MCF 10A (cell line): ENCODE measurements around the gene GADL1. TPM values are rescaled to one million over a fixed set of nuclear protein-coding genes. Genes with fewer than 3 reads are reported as not detected.

Experiments
- BruUV-seq: library from RNA; stranded (reverse); fragments of 400-500 nt; replicated peaks from 2 replicates; lab custom pipeline; 2021; lab: Mats Ljungman, UMichigan
- CTCF ChIA-PET: fragments of 300-600 bp; sonication (Branson Sonifier 250); formaldehyde crosslinking; extraction: SDS; loops from one replicate; lab custom pipeline; 2021; ENCODE audit warnings: antibody characterized with exemption, inconsistent platforms; lab: Yijun Ruan, JAX
- POLR2A ChIA-PET: fragments of 300-600, 350-650 bp; sonication (Branson Sonifier 250); formaldehyde crosslinking; extraction: SDS; loops from one replicate; lab custom pipeline; 2020; ENCODE audit warnings: antibody characterized with exemption, inconsistent platforms; lab: Yijun Ruan, JAX
- DNase-seq: peaks from one replicate; pipeline ENCODE4 v3.0.0-alpha.2; 2018; ENCODE audit not compliant: unreplicated experiment
- H3K27ac Mint-ChIP-seq: one replicate; pipeline ENCODE4 v1.8.0; 2022; ENCODE audit warnings: mild to moderate bottlenecking, low read depth, mixed read lengths; ENCODE audit not compliant: unreplicated experiment
- H3K27me3 Mint-ChIP-seq: one replicate; pipeline ENCODE4 v1.8.0; 2022; ENCODE audit warnings: mixed read lengths; ENCODE audit not compliant: insufficient read depth, unreplicated experiment
- H3K36me3 Mint-ChIP-seq: one replicate; pipeline ENCODE4 v1.8.0; 2022; ENCODE audit warnings: mild to moderate bottlenecking, moderate library complexity, mixed read lengths; ENCODE audit not compliant: insufficient read depth, unreplicated experiment
- H3K4me1 Mint-ChIP-seq: one replicate; pipeline ENCODE4 v1.8.0; 2022; ENCODE audit warnings: mixed read lengths; ENCODE audit not compliant: insufficient read depth, unreplicated experiment
- H3K4me3 Mint-ChIP-seq: one replicate; pipeline ENCODE4 v1.8.0; 2022; ENCODE audit warnings: mild to moderate bottlenecking, moderate library complexity, mixed read lengths; ENCODE audit not compliant: unreplicated experiment
- H3K9me3 Mint-ChIP-seq: one replicate; pipeline ENCODE4 v1.8.0; 2022; ENCODE audit warnings: mixed read lengths; ENCODE audit not compliant: unreplicated experiment
- intact Hi-C: fragments of 100-400 bp; cut with micrococcal nuclease; formaldehyde crosslinking; loops from 2 replicates; pipeline ENCODE4 v1.14.1; 2022
- total RNA-seq: library from RNA; stranded (reverse); gene quantifications from 2 replicates; pipeline ENCODE4 v1.2.3, GENCODE V29; 2022
- TF ChIP-seq, protein P1 (sequence below): fragments of 200-600 bp; IDR thresholded peaks from one replicate; pipeline ENCODE4 v1.8.0; 2022; ENCODE audit warnings: antibody characterized with exemption, mild to moderate bottlenecking; ENCODE audit not compliant: unreplicated experiment

The GADL1 gene
- total RNA-seq, 1 experiment from 2014 or later: not detected

GRCh38 chr3:30724863-30725262 is 169.6 kb downstream of the GADL1 start:
- Mint-ChIP-seq H3K36me3 (no peaks in the 10 kb centered on the region), H3K27ac (no peak overlapping the region), H3K9me3 (peaks cover 9% of the 10 kb centered on the region), H3K27me3 (no peaks in the 10 kb centered on the region), H3K4me3 (no peak overlapping the region), H3K4me1 (peaks cover 15% of the 10 kb centered on the region)
- TF ChIP-seq, protein P1, sequence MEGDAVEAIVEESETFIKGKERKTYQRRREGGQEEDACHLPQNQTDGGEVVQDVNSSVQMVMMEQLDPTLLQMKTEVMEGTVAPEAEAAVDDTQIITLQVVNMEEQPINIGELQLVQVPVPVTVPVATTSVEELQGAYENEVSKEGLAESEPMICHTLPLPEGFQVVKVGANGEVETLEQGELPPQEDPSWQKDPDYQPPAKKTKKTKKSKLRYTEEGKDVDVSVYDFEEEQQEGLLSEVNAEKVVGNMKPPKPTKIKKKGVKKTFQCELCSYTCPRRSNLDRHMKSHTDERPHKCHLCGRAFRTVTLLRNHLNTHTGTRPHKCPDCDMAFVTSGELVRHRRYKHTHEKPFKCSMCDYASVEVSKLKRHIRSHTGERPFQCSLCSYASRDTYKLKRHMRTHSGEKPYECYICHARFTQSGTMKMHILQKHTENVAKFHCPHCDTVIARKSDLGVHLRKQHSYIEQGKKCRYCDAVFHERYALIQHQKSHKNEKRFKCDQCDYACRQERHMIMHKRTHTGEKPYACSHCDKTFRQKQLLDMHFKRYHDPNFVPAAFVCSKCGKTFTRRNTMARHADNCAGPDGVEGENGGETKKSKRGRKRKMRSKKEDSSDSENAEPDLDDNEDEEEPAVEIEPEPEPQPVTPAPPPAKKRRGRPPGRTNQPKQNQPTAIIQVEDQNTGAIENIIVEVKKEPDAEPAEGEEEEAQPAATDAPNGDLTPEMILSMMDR: no peak
- no TSS peak for BruUV-seq
- POLR2A ChIA-PET: no interaction called here
- DNase-seq: no peak
- CTCF ChIA-PET: interaction anchor here (0.8 to 1.2 kb wide), 2 partner anchors 527 to 682 kb away, joined by 3 read pairs; no protein-coding TSS in a partner anchor
- intact Hi-C loops: no loop called here

DNA sequence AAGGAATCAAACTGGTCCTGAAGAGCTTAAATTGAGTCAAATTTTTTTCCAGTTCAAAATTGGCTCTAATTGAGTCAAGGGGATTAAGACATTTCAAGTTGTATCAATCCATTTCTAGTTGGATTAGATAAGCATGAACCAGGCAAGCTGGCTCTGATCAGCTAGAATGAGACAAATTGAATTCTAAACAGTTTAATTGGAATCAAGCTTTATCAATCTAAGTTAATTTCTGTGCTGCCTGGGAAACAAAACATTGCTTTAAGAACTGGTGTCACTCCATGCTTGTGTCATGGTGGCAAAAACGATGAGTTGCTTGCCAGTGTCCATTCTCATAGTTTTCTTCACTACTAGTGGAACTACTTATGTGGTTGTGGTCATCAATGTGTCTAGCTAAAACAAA is 171.2 kb downstream of the GADL1 start:
- ChIA-PET CTCF (interaction anchor here (0.9 kb wide), 1 partner anchor 30 kb away, joined by 4 read pairs; no protein-coding TSS in a partner anchor), POLR2A (interaction anchor here (0.6 to 1.6 kb wide), 4 partner anchors 9 to 726 kb away, joined by 3 to 7 read pairs (median 4); no protein-coding TSS in a partner anchor)
- H3K27ac Mint-ChIP-seq: no peak overlapping the region

DNA sequence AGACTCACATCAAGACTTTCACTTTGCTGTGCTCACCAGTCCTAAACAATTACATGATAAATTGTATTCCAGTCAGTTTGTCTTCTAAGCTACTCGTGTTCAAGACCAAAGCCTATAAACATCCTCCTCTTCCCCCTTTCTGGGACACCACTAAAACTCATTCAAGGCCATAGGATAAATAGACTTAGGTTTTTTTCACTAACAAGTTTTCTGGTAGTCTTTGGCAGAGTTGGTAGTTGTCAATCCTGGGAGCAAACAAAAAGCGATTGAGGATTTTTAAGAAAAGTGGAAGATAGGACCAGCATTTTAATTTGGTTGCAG is 173.2 kb downstream of the GADL1 start:
- Mint-ChIP-seq H3K4me3 (peak overlapping the region; percentile 3), H3K4me1 (peaks cover 15% of the 10 kb centered on the region), H3K9me3 (peaks cover 9% of the 10 kb centered on the region), H3K36me3 (no peaks in the 10 kb centered on the region), H3K27ac (peak overlapping the region; percentile 23), H3K27me3 (no peaks in the 10 kb centered on the region)
- TF ChIP-seq, protein P1: no peak
- BruUV-seq: no TSS peak
- no peak for DNase-seq
- intact Hi-C loops: no loop called here
- POLR2A ChIA-PET: interaction anchor here (1.3 kb wide), 1 partner anchor 49 kb away, joined by 4 read pairs; no protein-coding TSS in a partner anchor
- CTCF ChIA-PET: interaction anchor here (0.7 kb wide), 1 partner anchor 547 kb away, joined by 4 read pairs; no protein-coding TSS in a partner anchor

More for the DNA sequence above, 171.2 kb downstream of the GADL1 start:
- Mint-ChIP-seq H3K36me3 (no peaks in the 10 kb centered on the region), H3K27me3 (no peaks in the 10 kb centered on the region), H3K9me3 (peaks cover 9% of the 10 kb centered on the region), H3K4me1 (peaks cover 15% of the 10 kb centered on the region), H3K4me3 (no peak overlapping the region)
- intact Hi-C loops: no loop called here
- BruUV-seq: no TSS peak
- DNase-seq: no peak
- TF ChIP-seq, protein P1: no peak

GRCh38 chr3:30720586-30721313 is 173.7 kb downstream of the GADL1 start:
- ChIA-PET POLR2A (interaction anchor here (1.3 kb wide), 1 partner anchor 50 kb away, joined by 4 read pairs; no protein-coding TSS in a partner anchor), CTCF (interaction anchor here (0.7 kb wide), 1 partner anchor 546 kb away, joined by 4 read pairs; no protein-coding TSS in a partner anchor)
- no TSS peak for BruUV-seq
- Mint-ChIP-seq H3K4me3 (peak overlapping the region; percentile 3), H3K27me3 (no peaks in the 10 kb centered on the region), H3K27ac (peak overlapping the region; percentile 23), H3K36me3 (no peaks in the 10 kb centered on the region), H3K9me3 (peaks cover 8% of the 10 kb centered on the region), H3K4me1 (peaks cover 15% of the 10 kb centered on the region)
- intact Hi-C loops: no loop called here
- peak; percentile 55 for DNase-seq
- TF ChIP-seq, protein P1: no peak
